ENCODE measurements around the gene NEDD4L. TPM values are rescaled to one million over a fixed set of nuclear protein-coding genes. Genes with fewer than 3 reads are reported as not detected.
"Not testable (repeated sequence)": the region's sequence is repeated elsewhere in the genome, so short reads cannot be mapped to it uniquely, and the experiment has no call there.

The NEDD4L gene
- total RNA-seq, 4 donors from 2014 or later, result 44.0 to 104 (median 59.6) TPM

GRCh38 chr18:58375051-58375450, 331.0 kb downstream of the NEDD4L start:
- Histone ChIP-seq H3K27me3 (no peaks in the 10 kb centered on the region), H3K27ac (no peak overlapping the region), H3K4me3 (no peak overlapping the region), H3K4me1 (no peaks in the 10 kb centered on the region), H3K36me3 (peaks cover 14% of the 10 kb centered on the region), H3K9me3 (no peaks in the 10 kb centered on the region)
- TF ChIP-seq EP300 (IDR thresholded peaks at IDR 0.05) (no peak), POLR2AphosphoS5 (IDR thresholded peaks at IDR 0.05) (no peak)
- DNase-seq (ENCODE audit: low spot score in 2 of 2), result no peak
- 93% methylated on average over 8 of the region's 8 CpGs for WGBS

- H3K4me1 ChIP-seq, result no peaks in the 10 kb centered on the region
- H3K27ac ChIP-seq, result no peak overlapping the region
- H3K9me3 ChIP-seq, result no peaks in the 10 kb centered on the region
- H3K4me3 ChIP-seq, result no peak overlapping the region
- TF ChIP-seq CTCF (IDR thresholded peaks at IDR 0.05) (no peak), POLR2A (IDR thresholded peaks at IDR 0.05) (no peak), EP300 (IDR thresholded peaks at IDR 0.05) (no peak), POLR2AphosphoS5 (IDR thresholded peaks at IDR 0.05) (no peak)
- H3K27me3 ChIP-seq, result no peaks in the 10 kb centered on the region
- 94% methylated on average over 16 of the region's 28 CpGs for WGBS
- DNase-seq (ENCODE audit: low spot score in 2 of 2), result no peak
- peaks cover 14% of the 10 kb centered on the region for H3K36me3 ChIP-seq
Observed at GRCh38 chr18:58378411-58379379, 334.7 kb downstream of the NEDD4L start.

GRCh38 chr18:58379443-58379842, 335.4 kb downstream of the NEDD4L start:
- H3K4me3 ChIP-seq, result no peak overlapping the region
- no peaks in the 10 kb centered on the region for H3K27me3 ChIP-seq
- H3K4me1 ChIP-seq, result no peaks in the 10 kb centered on the region
- WGBS, result 92% methylated on average over 15 of the region's 15 CpGs
- H3K9me3 ChIP-seq, result no peaks in the 10 kb centered on the region
- H3K36me3 ChIP-seq, result peaks cover 17% of the 10 kb centered on the region
- no peak overlapping the region for H3K27ac ChIP-seq
- no peak for TF ChIP-seq POLR2AphosphoS5 (IDR thresholded peaks at IDR 0.05)
- TF ChIP-seq POLR2A (IDR thresholded peaks at IDR 0.05), result no peak
- TF ChIP-seq EP300 (IDR thresholded peaks at IDR 0.05), result no peak
- no peak for DNase-seq (ENCODE audit: low spot score in 2 of 2)

- H3K27me3 ChIP-seq; H3K4me1 ChIP-seq; H3K4me3 ChIP-seq; H3K27ac ChIP-seq; H3K9me3 ChIP-seq; DNase-seq (ENCODE audit: low spot score in 2 of 2): not testable (repeated sequence)
- peaks cover 12% of the 10 kb centered on the region for H3K36me3 ChIP-seq
- WGBS, result 89% methylated on average over 4 of the region's 4 CpGs
Observed at GRCh38 chr18:58380113-58380512, 336.1 kb downstream of the NEDD4L start.

GRCh38 chr18:58381676-58382411, 337.8 kb downstream of the NEDD4L start:
- DNase-seq (ENCODE audit: low spot score in 2 of 2), result no peak
- WGBS, result 93% methylated on average over 12 of the region's 12 CpGs

GRCh38 chr18:58382446-58382845, 338.4 kb downstream of the NEDD4L start:
- Histone ChIP-seq H3K4me1 (no peaks in the 10 kb centered on the region), H3K36me3 (peaks cover 18% of the 10 kb centered on the region), H3K4me3 (no peak overlapping the region), H3K27ac (no peak overlapping the region), H3K9me3 (no peaks in the 10 kb centered on the region), H3K27me3 (no peaks in the 10 kb centered on the region)
- no peak for DNase-seq (ENCODE audit: low spot score in 2 of 2)
- WGBS, result 88% methylated on average over 2 of the region's 2 CpGs
- TF ChIP-seq POLR2A (IDR thresholded peaks at IDR 0.05) (no peak), EP300 (IDR thresholded peaks at IDR 0.05) (no peak), CTCF (IDR thresholded peaks at IDR 0.05) (no peak), POLR2AphosphoS5 (IDR thresholded peaks at IDR 0.05) (no peak)

More at GRCh38 chr18:58381676-58382411, 337.8 kb downstream of the NEDD4L start:
- Histone ChIP-seq H3K9me3 (no peaks in the 10 kb centered on the region), H3K36me3 (peaks cover 18% of the 10 kb centered on the region), H3K4me1 (no peaks in the 10 kb centered on the region), H3K27ac (no peak overlapping the region), H3K4me3 (no peak overlapping the region), H3K27me3 (no peaks in the 10 kb centered on the region)
- TF ChIP-seq POLR2A (IDR thresholded peaks at IDR 0.05) (no peak), EP300 (IDR thresholded peaks at IDR 0.05) (no peak), CTCF (IDR thresholded peaks at IDR 0.05) (no peak), POLR2AphosphoS5 (IDR thresholded peaks at IDR 0.05) (no peak)
